GM19351 (cell line): ENCODE results near the gene EPB41L2.

Experiments used
- ATAC-seq: cut with Tn5 transposase; IDR thresholded peaks from one replicate; pipeline ENCODE4 v1.9.1; 2021; ENCODE audit warnings: mild to moderate bottlenecking, moderate library complexity; ENCODE audit not compliant: unreplicated experiment

EPB41L2 gene

DNA sequence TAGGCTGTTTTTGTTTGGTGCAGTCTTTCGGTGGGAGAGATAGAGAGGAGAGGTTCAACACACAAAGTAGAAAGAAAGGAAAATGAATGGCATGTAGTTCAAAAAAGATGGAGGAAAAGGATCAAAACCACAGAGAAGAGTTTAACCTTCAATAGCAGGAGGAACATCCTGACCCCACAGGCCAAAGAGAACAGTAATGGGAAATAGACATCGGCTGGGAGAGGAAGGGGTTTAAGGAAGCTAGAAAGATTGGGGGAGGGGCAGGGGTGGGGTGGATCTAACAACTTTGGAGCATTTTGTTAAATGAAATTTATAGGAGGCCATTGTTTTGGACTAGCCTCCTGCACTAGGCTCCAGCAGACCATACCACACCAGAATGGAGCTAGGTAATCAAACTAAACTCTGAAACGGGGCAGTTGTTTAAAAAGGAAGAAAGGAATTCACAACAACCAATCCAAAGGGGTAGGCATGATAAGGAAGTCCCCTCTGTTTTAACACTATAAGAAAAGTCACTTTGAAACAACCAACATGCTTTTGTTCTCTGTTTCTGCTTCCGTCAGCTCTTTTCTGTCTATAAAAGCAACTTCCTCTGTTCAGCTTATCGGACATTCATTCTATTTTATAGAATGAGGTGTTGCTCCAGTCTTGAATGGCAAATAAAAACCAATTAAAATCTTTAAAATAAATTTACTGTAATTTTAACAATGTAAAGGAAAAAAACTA is 82.6 kb downstream of the EPB41L2 start:
- no peak for ATAC-seq

DNA sequence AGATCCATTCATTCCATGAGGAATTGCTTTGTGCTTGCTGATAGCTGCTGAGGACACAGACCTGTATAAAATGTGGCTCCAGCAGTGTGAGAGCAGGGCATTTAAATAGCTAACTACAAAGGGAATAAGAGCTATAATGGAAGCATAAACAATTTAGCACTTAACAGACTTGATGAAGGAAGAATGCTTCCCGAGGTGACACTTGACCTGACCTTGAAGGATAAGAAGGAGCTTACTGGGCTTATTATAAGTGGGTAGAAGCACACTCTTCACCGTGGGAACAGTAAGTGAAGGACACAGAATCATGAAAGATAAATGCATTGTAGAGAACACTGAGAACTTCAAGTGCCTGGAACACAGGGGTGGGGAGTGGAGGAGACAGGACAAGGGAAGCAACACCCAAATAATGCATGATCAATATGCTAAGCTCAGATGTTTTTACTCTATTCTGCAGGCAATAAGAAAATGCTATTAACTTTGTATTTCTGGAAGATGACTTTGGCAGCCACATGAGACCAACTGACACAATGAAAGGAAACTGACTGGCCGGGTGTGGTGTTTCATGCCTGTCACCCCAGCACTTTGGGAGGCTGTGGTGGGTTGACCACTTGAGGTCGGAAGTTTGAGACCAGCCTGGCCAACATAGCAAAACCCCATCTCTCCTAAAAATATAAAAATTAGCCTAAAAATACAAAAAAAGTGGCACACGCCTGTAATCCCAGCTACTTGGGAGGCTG is 84.2 kb downstream of the EPB41L2 start:
- ATAC-seq: no peak

DNA sequence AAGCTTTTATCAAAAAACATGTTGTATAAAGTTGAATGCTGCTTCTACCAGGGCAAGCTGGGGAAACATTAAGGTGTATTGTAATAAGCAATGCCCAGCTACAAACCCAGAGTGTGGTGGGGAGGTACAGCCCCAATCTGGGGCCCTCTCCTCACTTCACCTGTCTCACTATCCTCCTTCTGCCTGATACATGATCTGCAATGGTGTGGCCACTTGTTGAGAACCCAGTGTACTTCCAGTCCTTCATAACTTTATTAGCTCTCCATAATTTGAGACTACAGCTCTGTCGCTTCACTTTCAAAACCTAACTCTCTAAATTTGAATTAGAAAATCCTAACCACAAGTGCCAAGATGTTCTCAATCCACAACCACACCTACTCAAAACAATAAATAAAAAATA is 84.9 kb downstream of the EPB41L2 start:
- no peak for ATAC-seq

DNA sequence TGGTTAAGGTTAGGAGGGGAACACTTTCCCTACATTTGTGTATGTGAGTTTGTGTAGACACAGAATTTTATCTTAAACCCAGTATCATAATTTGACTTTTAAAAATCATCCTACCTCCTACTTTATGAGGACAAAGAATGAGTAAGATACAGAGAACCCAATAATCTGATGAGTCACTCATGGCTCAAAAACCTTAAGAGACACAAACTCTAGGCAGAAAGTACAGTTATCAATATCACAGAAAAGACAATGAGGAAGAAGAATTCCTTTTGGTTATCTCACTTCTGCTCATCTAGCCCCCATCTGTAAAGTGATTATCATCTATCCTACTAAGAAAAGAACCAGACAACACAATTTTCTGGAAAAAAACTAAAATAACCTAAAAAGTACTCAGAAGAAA is 87.7 kb downstream of the EPB41L2 start:
- ATAC-seq: no peak

GRCh38 chr6:130973521-130974277 is 89.3 kb downstream of the EPB41L2 start:
- no peak for ATAC-seq

- no peak for ATAC-seq
Observed at GRCh38 chr6:130971504-130971903, 91.5 kb downstream of the EPB41L2 start.

GRCh38 chr6:130970839-130971410 is 92.1 kb downstream of the EPB41L2 start:
- no peak for ATAC-seq

DNA sequence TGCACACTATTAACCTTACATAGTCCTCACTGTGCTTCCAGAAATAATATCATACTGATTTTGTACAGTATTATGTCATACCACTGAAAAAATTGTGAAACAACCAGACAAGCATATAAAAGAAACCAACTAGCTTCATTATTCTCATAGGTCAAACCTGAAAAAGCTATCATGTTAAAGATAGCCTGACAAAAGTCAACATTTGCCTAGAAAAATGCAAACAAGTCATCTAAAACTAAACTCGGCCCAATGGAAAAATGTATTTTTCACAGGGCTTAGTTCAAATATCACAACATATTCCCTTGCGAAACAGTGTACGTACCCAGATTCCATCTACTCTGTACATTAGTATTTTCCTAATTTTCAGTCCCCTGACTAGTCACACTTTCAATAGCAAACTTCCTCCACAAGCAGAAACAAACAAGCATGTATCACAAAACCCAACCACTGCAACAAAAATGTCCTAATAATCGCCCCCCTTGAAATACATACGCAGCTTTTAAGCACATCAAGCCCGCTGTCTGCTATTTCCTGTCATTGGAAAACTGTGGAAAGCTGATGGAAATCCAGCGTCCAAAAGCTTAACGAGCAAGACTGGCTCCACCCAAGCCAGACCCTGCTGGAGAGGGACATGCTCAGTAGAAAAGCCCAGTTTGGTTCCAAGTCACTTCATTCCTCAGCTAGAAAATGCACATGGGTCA is 93.1 kb downstream of the EPB41L2 start:
- no peak for ATAC-seq

- ATAC-seq: no peak
Observed at GRCh38 chr6:130969166-130969565, 93.9 kb downstream of the EPB41L2 start.

DNA sequence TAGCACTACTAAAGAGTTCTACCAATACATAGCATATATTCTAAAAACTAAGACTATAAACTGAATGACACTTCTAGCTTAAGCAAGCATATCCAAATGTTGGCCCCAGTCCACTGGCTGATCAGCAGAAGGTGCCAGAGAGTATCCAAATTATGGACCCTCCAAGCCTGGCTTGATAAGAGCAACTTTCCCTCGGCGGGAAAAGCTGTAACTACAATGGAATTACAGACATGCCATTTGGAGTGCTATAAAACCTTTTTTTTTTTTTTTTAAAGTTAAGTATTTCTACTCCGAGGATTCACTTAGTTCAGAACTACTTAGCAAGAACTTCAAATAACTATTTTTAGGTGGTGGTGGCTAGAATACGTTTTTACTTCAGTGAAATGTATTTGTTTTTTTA is 94.6 kb downstream of the EPB41L2 start:
- no peak for ATAC-seq

GRCh38 chr6:130967502-130968445 is 95.3 kb downstream of the EPB41L2 start:
- ATAC-seq: no peak

DNA sequence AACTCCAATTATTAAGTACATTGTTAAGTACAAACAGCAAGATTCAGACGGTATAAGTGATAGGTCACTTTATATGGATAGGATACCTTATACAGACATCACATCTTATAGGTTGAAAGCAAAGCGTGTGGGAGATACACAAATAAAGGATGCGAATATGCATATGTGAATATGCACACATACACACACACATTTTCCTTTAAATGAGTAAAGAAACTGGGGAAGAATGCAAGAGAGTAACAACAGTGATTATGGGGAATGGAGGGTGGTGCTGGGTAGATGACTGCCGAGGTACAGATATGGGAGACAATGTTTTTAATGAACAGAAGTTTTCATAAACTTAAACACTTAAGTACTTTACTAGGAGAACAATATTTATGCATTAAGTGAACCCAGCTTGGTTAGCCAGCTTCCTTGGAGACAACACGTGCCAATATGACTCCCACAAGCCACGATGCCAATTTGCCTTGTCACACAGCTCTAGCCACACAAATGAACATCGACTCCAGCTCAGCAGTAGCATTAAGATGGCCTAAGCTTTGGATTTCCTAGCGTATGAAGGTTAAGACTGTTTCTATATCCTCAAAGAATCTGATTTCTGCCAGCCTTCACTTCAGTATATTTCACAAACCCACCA is 96.6 kb downstream of the EPB41L2 start:
- ATAC-seq: no peak

DNA sequence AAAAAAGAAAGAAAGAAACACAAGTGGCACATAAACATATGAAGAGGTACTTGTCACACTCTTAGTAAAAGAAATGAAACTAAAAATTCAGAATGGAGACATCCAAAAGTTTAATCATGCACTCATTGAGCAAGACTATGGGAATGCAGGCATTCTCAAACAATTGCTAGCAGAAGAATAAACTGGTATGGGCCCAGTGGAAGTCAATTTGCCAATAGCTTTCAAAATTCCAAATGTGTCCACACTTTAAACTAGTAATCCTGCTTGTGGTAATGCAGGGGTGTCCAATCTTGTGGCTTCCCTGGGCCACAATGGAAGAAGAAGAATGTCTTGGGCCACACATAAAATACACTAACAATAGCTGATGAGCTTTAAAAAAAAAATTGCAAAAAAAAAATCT is 97.4 kb downstream of the EPB41L2 start:
- ATAC-seq: no peak

GRCh38 chr6:130964808-130965604 is 98.0 kb downstream of the EPB41L2 start:
- ATAC-seq: peak; percentile 35

GRCh38 chr6:130964289-130964688 is 98.8 kb downstream of the EPB41L2 start:
- no peak for ATAC-seq

DNA sequence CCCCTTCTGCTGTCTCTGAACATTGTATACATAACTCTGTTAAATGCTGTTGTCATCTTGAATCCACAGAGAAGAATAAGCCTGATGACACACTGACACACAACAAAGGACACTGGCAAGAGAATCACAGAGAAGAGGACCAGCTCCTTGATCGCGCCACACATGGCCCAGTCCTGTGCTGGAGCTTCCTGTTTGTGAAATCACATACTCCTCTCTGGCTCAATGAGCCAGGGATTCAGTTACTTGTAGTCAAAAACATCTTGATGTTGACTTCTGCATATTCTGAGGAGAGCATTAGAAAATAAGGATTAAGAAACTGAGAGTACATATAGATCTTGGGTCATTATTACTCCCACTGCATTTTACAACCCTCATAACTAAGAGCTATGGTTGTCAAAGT is 100.1 kb downstream of the EPB41L2 start:
- ATAC-seq: no peak

DNA sequence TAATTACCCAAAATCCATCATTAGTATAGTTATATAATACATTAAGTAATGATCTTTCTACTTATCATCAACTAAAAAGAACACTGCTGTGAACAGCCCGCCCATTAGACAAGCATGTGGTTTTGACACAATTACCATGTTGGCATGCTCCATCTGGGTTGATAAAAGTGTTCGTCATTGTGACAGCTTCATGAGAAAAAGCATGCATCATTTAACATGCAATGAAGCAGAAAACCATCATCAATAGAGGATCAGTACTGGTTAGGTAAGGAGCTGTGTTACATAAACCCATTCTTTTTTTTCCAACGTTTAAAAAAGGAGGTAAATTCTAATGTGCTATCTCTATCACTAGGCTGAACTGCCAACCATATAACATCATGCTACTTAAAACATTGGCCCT is 101.9 kb downstream of the EPB41L2 start:
- ATAC-seq: no peak

- ATAC-seq: no peak
Observed at GRCh38 chr6:130959951-130960350, 103.1 kb downstream of the EPB41L2 start.
